Measurements from ENCODE around the gene KRT3.

The KRT3 gene

GRCh38 chr12:52813885-52814709, 18.2 kb upstream of the KRT3 start, which contains the start of gene KRT4:
TSS of gene KRT4 (minus strand) at chr12:52814116. CDS start at chr12:52814058, 58 bp downstream.
- ATAC-seq (no peak), DNase-seq (no peak)

- no peak for ATAC-seq
- no peak for DNase-seq
These were observed 17.4 kb upstream of the KRT3 start for GRCh38 chr12:52813203-52813819.

GRCh38 chr12:52812749-52813148, 16.8 kb upstream of the KRT3 start:
- ATAC-seq = no peak
- no peak for DNase-seq

- ATAC-seq = no peak
- DNase-seq = no peak
These were observed 16.1 kb upstream of the KRT3 start for GRCh38 chr12:52812073-52812400.

- ATAC-seq = no peak
- DNase-seq = no peak
These were observed 15.5 kb upstream of the KRT3 start for GRCh38 chr12:52811191-52812072.

GRCh38 chr12:52810554-52810953, 14.6 kb upstream of the KRT3 start:
- no peak for DNase-seq
- no peak for ATAC-seq

- no peak for DNase-seq
These were observed 13.2 kb upstream of the KRT3 start for GRCh38 chr12:52809166-52809565.

GRCh38 chr12:52808573-52809160, 12.8 kb upstream of the KRT3 start:
- no peak for ATAC-seq
- DNase-seq = no peak

More at GRCh38 chr12:52809166-52809565, 13.2 kb upstream of the KRT3 start:
- no peak for ATAC-seq

- ATAC-seq (no peak), DNase-seq (no peak)
These were observed 11.9 kb upstream of the KRT3 start for GRCh38 chr12:52807544-52808470.

GRCh38 chr12:52806821-52807543, 11.1 kb upstream of the KRT3 start:
- DNase-seq = no peak
- no peak for ATAC-seq

- no peak for ATAC-seq
These were observed 10.4 kb upstream of the KRT3 start for GRCh38 chr12:52806169-52806811.

GRCh38 chr12:52805739-52806138, 9.8 kb upstream of the KRT3 start:
- no peak for ATAC-seq

More at GRCh38 chr12:52806169-52806811, 10.4 kb upstream of the KRT3 start:
- no peak for DNase-seq

GRCh38 chr12:52805000-52805399, 9.1 kb upstream of the KRT3 start:
- DNase-seq = no peak
- ATAC-seq = no peak

More at GRCh38 chr12:52805739-52806138, 9.8 kb upstream of the KRT3 start:
- no peak for DNase-seq

GRCh38 chr12:52802442-52802841, 6.5 kb upstream of the KRT3 start:
- no peak for DNase-seq
- ATAC-seq = no peak

- ATAC-seq (no peak), DNase-seq (no peak)
These were observed 5.9 kb upstream of the KRT3 start for GRCh38 chr12:52801773-52802172.

GRCh38 chr12:52800259-52800917, 4.5 kb upstream of the KRT3 start:
- no peak for ATAC-seq
- no peak for DNase-seq

GRCh38 chr12:52799505-52800211, 3.7 kb upstream of the KRT3 start:
- ATAC-seq = no peak
- DNase-seq = no peak

- DNase-seq (no peak), ATAC-seq (no peak)
These were observed 3.0 kb upstream of the KRT3 start for GRCh38 chr12:52798671-52799504.
